ENCODE measurements around the gene CACNA1H. TPM values are rescaled to one million over a fixed set of nuclear protein-coding genes. Genes with fewer than 3 reads are reported as not detected.
A peak's percentile ranks its signal among the peaks of the same experiment; 100 is the strongest.

The CACNA1H gene
- total RNA-seq, 3 donors from 2014 or later (not counting 1 experiment from before 2014, with no cell fraction given) = 1.1 to 1.5 (median 1.3) TPM

DNA sequence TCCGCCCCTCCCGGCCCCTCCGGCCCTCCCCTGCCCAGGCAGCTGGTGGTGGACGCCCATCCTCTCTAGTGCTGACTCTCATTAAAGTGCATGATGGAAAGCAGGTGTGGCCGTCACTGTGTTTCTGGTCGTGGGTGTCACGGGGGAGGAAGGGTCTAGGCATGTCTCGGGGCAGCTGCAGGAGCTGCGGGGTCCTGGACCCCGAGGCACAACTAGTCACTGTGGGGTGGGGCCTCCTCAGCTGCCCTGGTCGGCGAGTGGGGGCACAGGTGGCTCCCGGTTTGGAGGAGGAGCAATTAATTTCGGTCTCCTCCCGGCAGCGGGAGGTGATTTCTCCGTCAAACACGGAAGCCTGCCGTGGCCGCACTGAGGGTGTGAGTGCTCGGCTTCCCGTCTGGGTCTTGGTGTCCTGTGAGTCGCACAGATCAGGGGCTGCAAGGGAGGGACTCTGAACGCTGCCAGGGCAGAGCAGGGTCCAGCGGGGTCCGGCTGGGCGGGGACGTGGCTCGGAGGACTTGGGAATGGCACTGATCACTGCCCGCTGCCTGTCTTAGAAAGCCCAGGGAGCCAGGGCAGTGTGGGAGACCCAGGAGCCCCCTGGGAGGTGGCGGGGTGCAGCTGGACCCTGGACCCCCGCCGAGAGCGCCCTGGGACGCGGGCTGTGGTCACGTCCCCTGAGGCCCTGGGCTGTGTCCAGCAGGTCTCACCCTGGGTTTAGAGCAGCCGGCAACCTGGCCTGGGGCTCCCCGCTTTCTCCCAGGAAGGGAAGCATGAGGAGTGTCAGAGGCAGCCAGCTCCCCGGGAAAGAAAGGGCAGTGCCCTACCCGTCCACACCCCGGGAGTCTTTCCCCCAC lies 106.2 kb downstream of the CACNA1H start:
- H3K27me3 ChIP-seq (ENCODE audit: control insufficient read depth, insufficient read depth, low read length) = peaks cover 18% of the 10 kb centered on the region
- no peaks in the 10 kb centered on the region for H3K9me3 Mint-ChIP-seq

GRCh38 chr16:1259760-1260068 lies 106.8 kb downstream of the CACNA1H start:
- no peaks in the 10 kb centered on the region for H3K9me3 Mint-ChIP-seq
- H3K4me1 ChIP-seq (ENCODE audit: control insufficient read depth, insufficient read depth, low read length) = peaks cover 9% of the 10 kb centered on the region
- DNase-seq = no peak
- H3K27ac Mint-ChIP-seq = no peak overlapping the region
- no peak overlapping the region for H3K27ac ChIP-seq (ENCODE audit: low read length)
- no peaks in the 10 kb centered on the region for H3K9me3 ChIP-seq (ENCODE audit: control insufficient read depth, insufficient read depth, low read length)
- no peak for ATAC-seq
- no peaks in the 10 kb centered on the region for H3K36me3 Mint-ChIP-seq
- no peak overlapping the region for H3K4me3 ChIP-seq (ENCODE audit: low read length)
- H3K4me3 Mint-ChIP-seq = no peak overlapping the region
- no peak for TF ChIP-seq CTCF (IDR thresholded peaks at IDR 0.05)
- H3K4me1 Mint-ChIP-seq = peaks cover 5 to 6% of the 10 kb centered on the region in 2 donors
- WGBS (ENCODE audit: insufficient coverage) = 31% methylated on average over 11 of the region's 11 CpGs
- peaks cover 8 to 19% of the 10 kb centered on the region in 2 donors for H3K27me3 Mint-ChIP-seq (ENCODE audit: low read depth in 2 of 2)
- intact Hi-C loops (cut with micrococcal nuclease) = no loop called here
- peaks cover 18% of the 10 kb centered on the region for H3K27me3 ChIP-seq (ENCODE audit: control insufficient read depth, insufficient read depth, low read length)
- no peaks in the 10 kb centered on the region for H3K36me3 ChIP-seq (ENCODE audit: control insufficient read depth, insufficient read depth, low read length)

More for the DNA sequence above, 106.2 kb downstream of the CACNA1H start:
- no peaks in the 10 kb centered on the region for H3K36me3 Mint-ChIP-seq
- DNase-seq = no peak
- peaks cover 5 to 6% of the 10 kb centered on the region in 2 donors for H3K4me1 Mint-ChIP-seq
- Histone ChIP-seq H3K4me3 (ENCODE audit: low read length) (peak overlapping the region; percentile 7), H3K27ac (ENCODE audit: low read length) (no peak overlapping the region), H3K9me3 (ENCODE audit: control insufficient read depth, insufficient read depth, low read length) (no peaks in the 10 kb centered on the region), H3K4me1 (ENCODE audit: control insufficient read depth, insufficient read depth, low read length) (peaks cover 9% of the 10 kb centered on the region), H3K36me3 (ENCODE audit: control insufficient read depth, insufficient read depth, low read length) (no peaks in the 10 kb centered on the region)
- WGBS (ENCODE audit: insufficient coverage) = 21% methylated on average over 42 of the region's 42 CpGs
- peak overlapping the region; percentile 82 for H3K4me3 Mint-ChIP-seq
- intact Hi-C loops (cut with micrococcal nuclease) = no loop called here
- H3K27ac Mint-ChIP-seq = peak overlapping the region in 1 of 2 donors; percentile 27
- H3K27me3 Mint-ChIP-seq (ENCODE audit: low read depth in 2 of 2) = peaks cover 8 to 19% of the 10 kb centered on the region in 2 donors
- ATAC-seq = peak; percentile 30 to 71 (median 67)
- TF ChIP-seq CTCF (IDR thresholded peaks at IDR 0.05) = no peak

DNA sequence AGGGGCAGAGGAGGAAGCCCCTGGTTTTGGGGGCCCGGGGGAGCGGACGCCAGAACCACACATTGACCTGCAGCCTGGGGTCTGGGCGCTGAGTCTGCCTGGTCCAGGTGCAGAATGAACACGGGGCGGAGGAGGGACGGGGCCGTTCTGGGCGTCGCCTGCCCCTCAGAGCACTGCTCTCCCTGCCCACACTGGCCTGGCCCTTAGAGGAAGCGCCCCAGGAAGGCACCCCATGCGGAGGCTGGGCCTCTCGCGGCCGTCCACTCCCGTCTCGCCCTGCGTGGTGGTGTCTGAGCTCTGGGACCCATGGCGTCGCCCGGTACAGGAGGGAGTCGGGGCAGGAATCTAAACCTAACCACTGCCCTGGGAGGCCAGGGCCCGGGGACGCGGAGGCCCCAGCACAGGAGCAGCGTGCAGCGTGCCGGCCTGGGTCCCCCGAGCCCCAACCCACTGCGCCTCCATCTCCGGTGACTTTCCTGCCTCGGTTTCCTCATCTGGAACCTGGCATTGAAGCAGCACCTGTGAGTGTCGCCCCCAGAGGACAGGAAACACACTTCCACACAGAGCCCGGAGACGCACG lies 107.3 kb downstream of the CACNA1H start:
- no peak overlapping the region for H3K4me3 Mint-ChIP-seq
- TF ChIP-seq CTCF (IDR thresholded peaks at IDR 0.05) = no peak
- H3K4me1 Mint-ChIP-seq = peaks cover 5 to 6% of the 10 kb centered on the region in 2 donors
- 74% methylated on average over 36 of the region's 36 CpGs for WGBS (ENCODE audit: insufficient coverage)
- Histone ChIP-seq H3K4me3 (ENCODE audit: low read length) (no peak overlapping the region), H3K27me3 (ENCODE audit: control insufficient read depth, insufficient read depth, low read length) (peaks cover 18% of the 10 kb centered on the region), H3K27ac (ENCODE audit: low read length) (no peak overlapping the region), H3K4me1 (ENCODE audit: control insufficient read depth, insufficient read depth, low read length) (peaks cover 9% of the 10 kb centered on the region), H3K36me3 (ENCODE audit: control insufficient read depth, insufficient read depth, low read length) (no peaks in the 10 kb centered on the region), H3K9me3 (ENCODE audit: control insufficient read depth, insufficient read depth, low read length) (no peaks in the 10 kb centered on the region)
- no peaks in the 10 kb centered on the region for H3K9me3 Mint-ChIP-seq
- H3K36me3 Mint-ChIP-seq = no peaks in the 10 kb centered on the region
- no peak overlapping the region for H3K27ac Mint-ChIP-seq
- no peak for ATAC-seq
- H3K27me3 Mint-ChIP-seq (ENCODE audit: low read depth in 2 of 2) = peaks cover 8 to 19% of the 10 kb centered on the region in 2 donors
- intact Hi-C loops (cut with micrococcal nuclease) = no loop called here
- DNase-seq = no peak

Measured in natural killer cell (primary cell).